Activated CD8-positive, alpha-beta T cell treated with anti-CD3 and anti-CD28 coated beads for 36 hours (primary cell): ENCODE data around the gene LPIN3. TPM values are rescaled to one million over a fixed set of nuclear protein-coding genes. Genes with fewer than 3 reads are reported as not detected.
A peak's percentile ranks its signal among the peaks of the same experiment; 100 is the strongest.

Source experiments
- ATAC-seq: fragments of 200-7000 bp; cut with Tn5 transposase; one replicate; pipeline ENCODE4 v1.10.0; 2021; ENCODE audit warnings: mild to moderate bottlenecking, moderate library complexity
- CTCF ChIA-PET: fragments of 350-600 bp; sonication (Branson Sonifier 250); formaldehyde crosslinking; loops from one replicate; lab custom pipeline; 2021; ENCODE audit warnings: antibody characterized with exemption; lab: Charles Lee
- POLR2A ChIA-PET: fragments of 350-600 bp; sonication (Branson Sonifier 250); formaldehyde crosslinking; loops from one replicate; lab custom pipeline; 2021; ENCODE audit warnings: antibody characterized with exemption; lab: Charles Lee
- DNase-seq: peaks from one replicate; pipeline ENCODE4 v3.0.0-alpha.2; 2020
- H3K27ac Mint-ChIP-seq: one replicate; pipeline ENCODE4 v1.8.0; 2021; ENCODE audit warnings: mild to moderate bottlenecking, mixed read lengths
- H3K27me3 Mint-ChIP-seq: one replicate; pipeline ENCODE4 v1.8.0; 2021; ENCODE audit warnings: mixed read lengths
- H3K36me3 Mint-ChIP-seq: one replicate; pipeline ENCODE4 v1.8.0; 2021; ENCODE audit warnings: low read depth, mixed read lengths
- H3K4me1 Mint-ChIP-seq: one replicate; pipeline ENCODE4 v1.8.0; 2021; ENCODE audit warnings: low read depth, mixed read lengths
- H3K4me3 Mint-ChIP-seq: one replicate; pipeline ENCODE4 v1.8.0; 2021; ENCODE audit warnings: mild to moderate bottlenecking, moderate library complexity, mixed read lengths
- H3K9me3 Mint-ChIP-seq: one replicate; pipeline ENCODE4 v1.8.0; 2021; ENCODE audit warnings: mixed read lengths
- CTCF ChIP-seq: fragments of 200-600 bp; IDR thresholded peaks from one replicate; pipeline ENCODE4 v1.8.0; 2022; ENCODE audit warnings: antibody characterized with exemption, mild to moderate bottlenecking
- intact Hi-C: fragments of 100-400 bp; cut with micrococcal nuclease; formaldehyde crosslinking; loops from one replicate; pipeline ENCODE4 v1.10.0; 2022
- total RNA-seq, 2 experiments: library from RNA; stranded (reverse); gene quantifications; one replicate each; pipeline ENCODE4 v1.2.3, GENCODE V29; 2021

LPIN3 gene
- total RNA-seq, 2 experiments from 2014 or later, result 0.86 to 0.87 TPM

GRCh38 chr20:41363601-41364000 is 23.0 kb downstream of the LPIN3 start:
- intact Hi-C loops, result no loop called here
- Mint-ChIP-seq H3K27me3 (peaks cover 24% of the 10 kb centered on the region), H3K4me1 (peaks cover 2% of the 10 kb centered on the region), H3K36me3 (no peaks in the 10 kb centered on the region), H3K9me3 (no peaks in the 10 kb centered on the region), H3K27ac (no peak overlapping the region), H3K4me3 (no peak overlapping the region)
- no peak for TF ChIP-seq CTCF
- CTCF ChIA-PET, result no interaction called here
- no peak for DNase-seq
- no peak for ATAC-seq
- POLR2A ChIA-PET, result no interaction called here

GRCh38 chr20:41364236-41364855 is 23.7 kb downstream of the LPIN3 start:
- no peak overlapping the region for H3K27ac Mint-ChIP-seq

GRCh38 chr20:41364967-41365765 is 24.5 kb downstream of the LPIN3 start:
- Mint-ChIP-seq H3K4me3 (no peak overlapping the region), H3K36me3 (no peaks in the 10 kb centered on the region), H3K4me1 (peaks cover 2% of the 10 kb centered on the region), H3K27ac (no peak overlapping the region), H3K9me3 (no peaks in the 10 kb centered on the region), H3K27me3 (peaks cover 30% of the 10 kb centered on the region)
- intact Hi-C loops, result no loop called here
- CTCF ChIA-PET, result no interaction called here
- POLR2A ChIA-PET, result interaction anchor here (1.2 kb wide), 1 partner anchor 20 kb away, joined by 3 read pairs; no protein-coding TSS in a partner anchor
- ATAC-seq (no peak), DNase-seq (no peak)
- TF ChIP-seq CTCF, result no peak

More at GRCh38 chr20:41364236-41364855, 23.7 kb downstream of the LPIN3 start:
- ChIA-PET CTCF (no interaction called here), POLR2A (no interaction called here)
- no peaks in the 10 kb centered on the region for H3K9me3 Mint-ChIP-seq
- H3K4me1 Mint-ChIP-seq, result peaks cover 2% of the 10 kb centered on the region
- peaks cover 28% of the 10 kb centered on the region for H3K27me3 Mint-ChIP-seq
- no peaks in the 10 kb centered on the region for H3K36me3 Mint-ChIP-seq
- no peak for TF ChIP-seq CTCF
- ATAC-seq, result no peak
- DNase-seq, result no peak
- intact Hi-C loops, result no loop called here
- no peak overlapping the region for H3K4me3 Mint-ChIP-seq

- Mint-ChIP-seq H3K4me3 (no peak overlapping the region), H3K36me3 (no peaks in the 10 kb centered on the region), H3K9me3 (peaks cover under 1% of the 10 kb centered on the region), H3K27me3 (peaks cover 30% of the 10 kb centered on the region), H3K4me1 (peaks cover 2% of the 10 kb centered on the region), H3K27ac (no peak overlapping the region)
- ChIA-PET POLR2A (interaction anchor here (1.2 kb wide), 1 partner anchor 21 kb away, joined by 3 read pairs; no protein-coding TSS in a partner anchor), CTCF (interaction anchor here (1.2 kb wide), 1 partner anchor 332 kb away, joined by 3 read pairs; no protein-coding TSS in a partner anchor)
- DNase-seq, result no peak
- no peak for TF ChIP-seq CTCF
- peak; percentile 45 for ATAC-seq
- intact Hi-C loops, result no loop called here
Measured at GRCh38 chr20:41365777-41366545, 25.3 kb downstream of the LPIN3 start.
